B cell (primary cell): ENCODE results near the gene ITPR2. TPM values are rescaled to one million over a fixed set of nuclear protein-coding genes. Genes with fewer than 3 reads are reported as not detected.

Experiments used
- ATAC-seq: fragments of 200-7000 bp; cut with Tn5 transposase; one replicate; pipeline ENCODE4 v1.10.0; 2021; ENCODE audit warnings: low read depth, mild to moderate bottlenecking, moderate number of reproducible peaks, moderate library complexity
- CTCF ChIA-PET: fragments of 350-600 bp; sonication (Branson Sonifier 250); formaldehyde crosslinking; loops from one replicate; lab custom pipeline; 2021; ENCODE audit warnings: antibody characterized with exemption, inconsistent platforms; lab: Charles Lee
- POLR2A ChIA-PET: fragments of 350-600 bp; sonication (Branson Sonifier 250); formaldehyde crosslinking; loops from one replicate; lab custom pipeline; 2021; ENCODE audit warnings: antibody characterized with exemption; lab: Charles Lee
- DNase-seq: peaks from one replicate; pipeline ENCODE4 v3.0.0; 2013
- H2AFZ ChIP-seq: 2 replicates; pipeline ENCODE4 v1.6.1; 2012; ENCODE audit warnings: mild to moderate bottlenecking, low read depth, low read length; ENCODE audit not compliant: insufficient read depth, poor library complexity, severe bottlenecking
- H3K27ac ChIP-seq, 2 donors: 1 replicate in 1 of 2; 2 replicates in 1 of 2; pipeline ENCODE4 v1.5.1; 2012 to 2013; ENCODE audit warnings: low read length in 2 of 2, mild to moderate bottlenecking in 2 of 2, moderate library complexity in 1 of 2
- H3K27me3 ChIP-seq, 4 experiments: fragments of 200-600 bp in 1 of 4; sonication (generic) in 1 of 4; replicated peaks in 1 of 4; 1 replicate in 2 of 4; 2 replicates in 2 of 4; pipeline versions ENCODE4 v1.6.1 to v1.7.0; 2013 to 2016; ENCODE audit warnings: low read length in 3 of 4, mild to moderate bottlenecking in 2 of 4, mixed read lengths in 1 of 4, moderate library complexity in 1 of 4; ENCODE audit not compliant: insufficient read depth in 4 of 4, control insufficient read depth in 3 of 4; ENCODE audit errors: control extremely low read depth in 1 of 4
- H3K36me3 ChIP-seq, 2 experiments: replicated peaks in 1 of 2; 1 replicate in 1 of 2; 2 replicates in 1 of 2; pipeline versions ENCODE4 v1.6.1 to v1.7.1; 2013; ENCODE audit warnings: low read length in 1 of 2; ENCODE audit not compliant: insufficient read depth in 2 of 2, control insufficient read depth in 1 of 2; ENCODE audit errors: control extremely low read depth in 1 of 2, extremely low read depth in 1 of 2
- H3K4me1 ChIP-seq, 2 donors: fragments of 200-600 bp in 1 of 2; sonication (generic) in 1 of 2; 1 replicate in 1 of 2; 2 replicates in 1 of 2; pipeline versions ENCODE4 v1.5.1 to v1.6.1; 2013 to 2017; ENCODE audit warnings: low read length in 2 of 2; ENCODE audit not compliant: control insufficient read depth in 2 of 2, insufficient read depth in 2 of 2
- H3K4me2 ChIP-seq: replicated peaks from 2 replicates; pipeline ENCODE3; 2012; ENCODE audit warnings: mild to moderate bottlenecking, low read depth, low read length; ENCODE audit not compliant: poor library complexity, severe bottlenecking
- H3K4me3 ChIP-seq, 5 experiments: fragments of 200-600 bp in 1 of 5; sonication (generic) in 1 of 5; 1 replicate in 3 of 5; 2 replicates in 2 of 5; pipeline versions ENCODE4 v1.5.1 to v1.7.0; 2011 to 2016; ENCODE audit warnings: low read length in 4 of 5, mild to moderate bottlenecking in 4 of 5, low read depth in 2 of 5, control low read depth in 1 of 5, moderate library complexity in 1 of 5; ENCODE audit not compliant: insufficient read depth in 1 of 5; ENCODE audit errors: control extremely low read depth in 1 of 5, extremely low read depth in 1 of 5
- H3K79me2 ChIP-seq: fragments of 200-600 bp; sonication (generic); one replicate; pipeline ENCODE4 v1.6.0; 2016; ENCODE audit warnings: low read length; ENCODE audit not compliant: control insufficient read depth, insufficient read depth
- H3K9ac ChIP-seq: fragments of 200-600 bp; sonication (generic); 2 replicates; pipeline ENCODE4 v1.6.1; 2017; ENCODE audit warnings: mild to moderate bottlenecking, low read length, moderate library complexity
- H3K9me3 ChIP-seq, 3 donors: one replicate each; pipeline versions ENCODE4 v1.6.1 to v1.7.1; 2013; ENCODE audit warnings: low read length in 2 of 3; ENCODE audit not compliant: control insufficient read depth in 2 of 3, insufficient read depth in 1 of 3; ENCODE audit errors: control extremely low read depth in 1 of 3
- H4K20me1 ChIP-seq: 2 replicates; pipeline ENCODE4 v1.6.0; 2012; ENCODE audit warnings: mild to moderate bottlenecking, low read length; ENCODE audit not compliant: insufficient read depth, control insufficient read depth, poor library complexity, severe bottlenecking
- H3K27ac Mint-ChIP-seq: one replicate; pipeline ENCODE4 v1.8.0; 2021; ENCODE audit warnings: mixed read lengths
- H3K27me3 Mint-ChIP-seq: one replicate; pipeline ENCODE4 v1.8.0; 2021; ENCODE audit warnings: mixed read lengths
- H3K4me1 Mint-ChIP-seq: one replicate; pipeline ENCODE4 v1.8.0; 2021; ENCODE audit warnings: mixed read lengths
- H3K4me3 Mint-ChIP-seq: one replicate; pipeline ENCODE4 v1.8.0; 2021; ENCODE audit warnings: mixed read lengths
- H3K9me3 Mint-ChIP-seq: one replicate; pipeline ENCODE4 v1.8.0; 2022; ENCODE audit warnings: mixed read lengths; ENCODE audit not compliant: insufficient read depth
- EZH2 ChIP-seq: IDR thresholded peaks from 2 replicates; pipeline ENCODE4 v1.6.1; 2012; ENCODE audit warnings: borderline replicate concordance, low read depth, mild to moderate bottlenecking, moderate library complexity, low read length; ENCODE audit not compliant: insufficient read depth, poor library complexity, severe bottlenecking
- WGBS: methylation state at CpG from one replicate; pipeline ENCODE4 v1.1.5; 2013; ENCODE audit warnings: missing lambda C conversion rate; ENCODE audit not compliant: insufficient coverage; 5-methylcytosine and 5-hydroxymethylcytosine counted together
- intact Hi-C: fragments of 100-400 bp; cut with micrococcal nuclease; formaldehyde crosslinking; loops from one replicate; pipeline ENCODE4 v1.10.0; 2022
- polyA plus RNA-seq: library from polyadenylated mRNA; depleted of rRNA; stranded (reverse); fragments of >200 nt; gene quantifications from 2 replicates; pipeline ENCODE4 v1.2.3, GENCODE V29; 2012
- total RNA-seq, 2 donors: library from RNA; stranded (reverse); fragments of 120-200 nt in 1 of 2; gene quantifications; 1 replicate in 1 of 2; 2 replicates in 1 of 2; pipeline versions ENCODE4 v1.2.3 to v1.2.4, GENCODE V29; 2013 to 2022
- TF ChIP-seq, protein P1 (sequence below): fragments of 200-600 bp; IDR thresholded peaks from one replicate; pipeline ENCODE4 v1.8.0; 2022; ENCODE audit warnings: antibody characterized with exemption, mild to moderate bottlenecking

ITPR2 gene
- total and polyA plus RNA-seq, 2 donors (not counting 1 experiment from before 2014, with no cell fraction given): 4.3 to 113 TPM

GRCh38 chr12:26648584-26648983 lies 184.4 kb downstream of the ITPR2 start:
- Histone ChIP-seq H3K4me1 (no peaks in the 10 kb centered on the region), H2AFZ (no peak overlapping the region), H3K27me3 (no peaks in the 10 kb centered on the region), H3K9me3 (no peaks in the 10 kb centered on the region), H3K27ac (no peak overlapping the region), H3K36me3 (peaks cover 9 to 10% of the 10 kb centered on the region in 2 experiments), H3K79me2 (no peaks in the 10 kb centered on the region), H3K4me3 (no peak overlapping the region), H4K20me1 (no peaks in the 10 kb centered on the region), H3K9ac (no peak overlapping the region), H3K4me2 (no peak overlapping the region)
- Mint-ChIP-seq H3K27me3 (no peaks in the 10 kb centered on the region), H3K4me1 (no peaks in the 10 kb centered on the region), H3K9me3 (no peaks in the 10 kb centered on the region), H3K27ac (no peak overlapping the region), H3K4me3 (no peak overlapping the region)
- DNase-seq (no peak), ATAC-seq (no peak)
- WGBS: no CpG with 5 or more reads among the region's 1 CpG
- TF ChIP-seq, protein P1, sequence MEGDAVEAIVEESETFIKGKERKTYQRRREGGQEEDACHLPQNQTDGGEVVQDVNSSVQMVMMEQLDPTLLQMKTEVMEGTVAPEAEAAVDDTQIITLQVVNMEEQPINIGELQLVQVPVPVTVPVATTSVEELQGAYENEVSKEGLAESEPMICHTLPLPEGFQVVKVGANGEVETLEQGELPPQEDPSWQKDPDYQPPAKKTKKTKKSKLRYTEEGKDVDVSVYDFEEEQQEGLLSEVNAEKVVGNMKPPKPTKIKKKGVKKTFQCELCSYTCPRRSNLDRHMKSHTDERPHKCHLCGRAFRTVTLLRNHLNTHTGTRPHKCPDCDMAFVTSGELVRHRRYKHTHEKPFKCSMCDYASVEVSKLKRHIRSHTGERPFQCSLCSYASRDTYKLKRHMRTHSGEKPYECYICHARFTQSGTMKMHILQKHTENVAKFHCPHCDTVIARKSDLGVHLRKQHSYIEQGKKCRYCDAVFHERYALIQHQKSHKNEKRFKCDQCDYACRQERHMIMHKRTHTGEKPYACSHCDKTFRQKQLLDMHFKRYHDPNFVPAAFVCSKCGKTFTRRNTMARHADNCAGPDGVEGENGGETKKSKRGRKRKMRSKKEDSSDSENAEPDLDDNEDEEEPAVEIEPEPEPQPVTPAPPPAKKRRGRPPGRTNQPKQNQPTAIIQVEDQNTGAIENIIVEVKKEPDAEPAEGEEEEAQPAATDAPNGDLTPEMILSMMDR: no peak
- TF ChIP-seq EZH2: no peak
- CTCF ChIA-PET: interaction anchor here (1.4 kb wide), 1 partner anchor 206 kb away, joined by 4 read pairs; no protein-coding TSS in a partner anchor
- intact Hi-C loops: no loop called here
- POLR2A ChIA-PET: no interaction called here

DNA sequence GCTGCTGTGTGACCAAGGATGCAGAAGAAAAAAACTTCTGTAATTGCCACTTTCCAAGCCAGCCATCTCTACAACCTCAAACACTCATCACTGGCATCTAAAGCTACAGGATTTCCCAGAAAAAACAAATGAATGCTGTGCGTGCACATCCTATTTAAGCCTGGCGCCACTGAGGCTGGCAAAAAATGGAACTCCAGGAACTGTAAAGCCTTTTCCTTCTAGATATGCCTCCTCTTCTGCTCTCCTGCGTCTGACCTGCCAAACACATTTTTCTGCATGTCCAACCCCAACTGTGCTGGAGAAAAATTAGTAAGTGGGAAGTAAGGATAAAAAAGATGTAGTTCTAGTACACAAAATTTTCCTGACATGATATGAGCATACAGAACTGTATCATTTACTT lies 184.9 kb downstream of the ITPR2 start:
- peaks cover 7 to 9% of the 10 kb centered on the region in 2 experiments for H3K36me3 ChIP-seq
- no peaks in the 10 kb centered on the region for H3K27me3 ChIP-seq
- no peaks in the 10 kb centered on the region for H3K4me1 ChIP-seq
- ATAC-seq: no peak
- no peak overlapping the region for H3K9ac ChIP-seq
- ChIA-PET CTCF (interaction anchor here (0.9 to 1.4 kb wide), 2 partner anchors 206 to 551 kb away, joined by 3 to 4 read pairs; no protein-coding TSS in a partner anchor), POLR2A (no interaction called here)
- no peak overlapping the region for H3K4me3 ChIP-seq
- H3K27ac ChIP-seq: no peak overlapping the region
- H3K9me3 Mint-ChIP-seq: no peaks in the 10 kb centered on the region
- no peaks in the 10 kb centered on the region for H3K27me3 Mint-ChIP-seq
- whole genome bisulfite sequencing: 100% methylated on average over 2 of the region's 3 CpGs
- no peak overlapping the region for H2AFZ ChIP-seq
- H3K4me1 Mint-ChIP-seq: no peaks in the 10 kb centered on the region
- TF ChIP-seq, protein P1: no peak
- no peak for TF ChIP-seq EZH2
- H3K4me3 Mint-ChIP-seq: no peak overlapping the region
- H3K79me2 ChIP-seq: no peaks in the 10 kb centered on the region
- intact Hi-C loops: no loop called here
- no peak overlapping the region for H3K27ac Mint-ChIP-seq
- H3K4me2 ChIP-seq: no peak overlapping the region
- H4K20me1 ChIP-seq: no peaks in the 10 kb centered on the region
- H3K9me3 ChIP-seq: no peaks in the 10 kb centered on the region
- no peak for DNase-seq
